PC-9 (cell line): ENCODE data around the gene GFRA1. TPM values are rescaled to one million over a fixed set of nuclear protein-coding genes. Genes with fewer than 3 reads are reported as not detected.

Experiments
- BruUV-seq: library from RNA; stranded (reverse); fragments of 400-500 nt; replicated peaks from 2 replicates; lab custom pipeline; 2021; lab: Mats Ljungman, UMichigan
- CTCF ChIA-PET: fragments of 300-600 bp; sonication (Branson Sonifier 250); formaldehyde crosslinking; loops from one replicate; lab custom pipeline; 2022; ENCODE audit warnings: antibody characterized with exemption; lab: Charles Lee
- POLR2A ChIA-PET: fragments of 300-600 bp; sonication (Branson Sonifier 250); formaldehyde crosslinking; loops from one replicate; lab custom pipeline; 2022; ENCODE audit warnings: antibody characterized with exemption; ENCODE audit not compliant: unreplicated experiment; lab: Charles Lee
- DNase-seq, 2 experiments: peaks; one replicate each; pipeline versions ENCODE4 v3.0.0 to v3.0.0-alpha.2; 2015 to 2022; ENCODE audit warnings: mixed read lengths in 1 of 2
- H2AFZ ChIP-seq: fragments of 200-600 bp; sonication (generic); 2 replicates; pipeline ENCODE4 v1.8.1; 2017; ENCODE audit warnings: antibody characterized with exemption
- H3F3A ChIP-seq: fragments of 200-600 bp; sonication (generic); 2 replicates; pipeline ENCODE4 v1.8.1; 2017; ENCODE audit warnings: antibody characterized with exemption, mild to moderate bottlenecking, low read depth; ENCODE audit not compliant: insufficient read depth
- H3K27ac ChIP-seq: fragments of 200-600 bp; sonication (generic); 2 replicates; pipeline ENCODE4 v1.6.1; 2016; ENCODE audit warnings: mixed run types
- H3K27me3 ChIP-seq: fragments of 200-600 bp; sonication (generic); 2 replicates; pipeline ENCODE4 v1.6.1; 2016; ENCODE audit warnings: low read depth, mixed run types; ENCODE audit not compliant: insufficient read depth
- H3K36me3 ChIP-seq: fragments of 200-600 bp; sonication (generic); 2 replicates; pipeline ENCODE4 v1.6.1; 2016; ENCODE audit warnings: low read depth, mixed run types
- H3K4me1 ChIP-seq: fragments of 200-600 bp; sonication (generic); replicated peaks from 2 replicates; pipeline ENCODE4 v1.6.1; 2016; ENCODE audit warnings: mixed run types; ENCODE audit not compliant: insufficient read depth
- H3K4me2 ChIP-seq: fragments of 200-600 bp; sonication (generic); 2 replicates; pipeline ENCODE4 v1.6.1; 2017; ENCODE audit warnings: mixed run types
- H3K4me3 ChIP-seq: fragments of 200-600 bp; sonication (generic); 2 replicates; pipeline ENCODE4 v1.6.1; 2016; ENCODE audit warnings: mixed run types
- H3K79me2 ChIP-seq: fragments of 200-600 bp; sonication (generic); 2 replicates; pipeline ENCODE4 v1.6.1; 2017; ENCODE audit warnings: low read depth, mixed run types
- H3K9me2 ChIP-seq: fragments of 200-600 bp; sonication (generic); 2 replicates; pipeline ENCODE4 v1.8.1; 2017; ENCODE audit warnings: mild to moderate bottlenecking; ENCODE audit not compliant: insufficient read depth
- H3K9me3 ChIP-seq: fragments of 200-600 bp; sonication (generic); 2 replicates; pipeline ENCODE4 v1.8.1; 2016; ENCODE audit warnings: low read depth; ENCODE audit not compliant: insufficient read depth
- H4K20me1 ChIP-seq: fragments of 200-600 bp; sonication (generic); 2 replicates; pipeline ENCODE4 v1.8.1; 2017; ENCODE audit not compliant: insufficient read depth
- CTCF ChIP-seq: fragments of 200-600 bp; sonication (generic); conservative IDR thresholded peaks from 2 replicates; pipeline ENCODE4 v1.6.1; 2017; ENCODE audit warnings: mixed run types, antibody characterized with exemption, mild to moderate bottlenecking, moderate library complexity
- EZH2 ChIP-seq: fragments of 200-600 bp; sonication (generic); IDR thresholded peaks from 2 replicates; pipeline ENCODE4 v1.8.0; 2017; ENCODE audit warnings: antibody characterized with exemption, low read depth
- intact Hi-C: fragments of 100-400 bp; cut with micrococcal nuclease; formaldehyde crosslinking; loops from one replicate; pipeline ENCODE4 v1.10.0; 2022; ENCODE audit not compliant: unreplicated experiment
- total RNA-seq: library from RNA; stranded (reverse); gene quantifications from 2 replicates; pipeline ENCODE4 v1.2.3, GENCODE V29; 2021

The GFRA1 gene
- total RNA-seq, 1 experiment from 2014 or later, result 0.11 TPM

GRCh38 chr10:116103668-116104067 is 169.3 kb downstream of the GFRA1 start:
- no peak overlapping the region for H3K4me2 ChIP-seq
- no peaks in the 10 kb centered on the region for H3K79me2 ChIP-seq
- no peaks in the 10 kb centered on the region for H3K36me3 ChIP-seq
- DNase-seq, result no peak
- H4K20me1 ChIP-seq, result no peaks in the 10 kb centered on the region
- H3K9me3 ChIP-seq, result no peaks in the 10 kb centered on the region
- no peak overlapping the region for H3K4me3 ChIP-seq
- no peaks in the 10 kb centered on the region for H3K9me2 ChIP-seq
- no peaks in the 10 kb centered on the region for H3F3A ChIP-seq
- H2AFZ ChIP-seq, result no peak overlapping the region
- no peak overlapping the region for H3K27ac ChIP-seq
- no peaks in the 10 kb centered on the region for H3K4me1 ChIP-seq
- H3K27me3 ChIP-seq, result peaks cover 10% of the 10 kb centered on the region; the same call in 1 of the 2 replicates
- intact Hi-C loops, result no loop called here
- POLR2A ChIA-PET, result no interaction called here
- CTCF ChIA-PET, result no interaction called here
- TF ChIP-seq EZH2, result no peak
- no peak for TF ChIP-seq CTCF
- no TSS peak for BruUV-seq

- TF ChIP-seq CTCF, result no peak
- no peak for TF ChIP-seq EZH2
- Histone ChIP-seq H4K20me1 (no peaks in the 10 kb centered on the region), H3K27ac (no peak overlapping the region), H3F3A (no peaks in the 10 kb centered on the region), H3K79me2 (no peaks in the 10 kb centered on the region), H3K9me2 (no peaks in the 10 kb centered on the region), H3K36me3 (no peaks in the 10 kb centered on the region), H2AFZ (no peak overlapping the region), H3K27me3 (peaks cover 23% of the 10 kb centered on the region), H3K4me2 (no peak overlapping the region), H3K4me3 (no peak overlapping the region), H3K9me3 (no peaks in the 10 kb centered on the region), H3K4me1 (no peaks in the 10 kb centered on the region)
- ChIA-PET POLR2A (no interaction called here), CTCF (no interaction called here)
- no TSS peak for BruUV-seq
- DNase-seq, result no peak
- intact Hi-C loops, result no loop called here
Measured at GRCh38 chr10:116101616-116102315, 171.2 kb downstream of the GFRA1 start.

DNA sequence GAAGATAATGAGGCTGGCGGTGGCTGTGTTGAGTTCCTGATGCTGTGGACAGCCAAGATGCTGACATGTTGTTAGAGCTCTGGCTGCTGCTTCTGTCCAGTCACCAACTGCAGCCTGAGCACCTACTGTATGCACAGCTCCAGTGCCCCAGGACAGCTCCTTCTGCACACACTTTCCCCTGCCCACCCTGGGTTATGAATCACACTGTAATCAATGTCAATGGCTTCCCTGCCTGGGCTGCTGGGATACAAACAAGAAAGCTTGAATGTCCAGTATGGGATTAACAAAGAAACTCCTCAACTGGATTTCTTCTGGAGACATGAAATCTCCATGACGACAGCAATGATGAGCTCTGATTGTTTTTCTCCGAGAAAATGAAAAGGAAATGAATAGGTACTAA is 172.0 kb downstream of the GFRA1 start:
- Histone ChIP-seq H3K9me3 (no peaks in the 10 kb centered on the region), H2AFZ (no peak overlapping the region), H3K4me1 (no peaks in the 10 kb centered on the region), H3K36me3 (no peaks in the 10 kb centered on the region), H3K27ac (no peak overlapping the region), H3K79me2 (no peaks in the 10 kb centered on the region), H3K4me2 (no peak overlapping the region), H3K27me3 (peaks cover 30% of the 10 kb centered on the region), H3K4me3 (no peak overlapping the region), H3F3A (no peaks in the 10 kb centered on the region), H4K20me1 (no peaks in the 10 kb centered on the region), H3K9me2 (no peaks in the 10 kb centered on the region)
- BruUV-seq, result no TSS peak
- DNase-seq, result no peak
- ChIA-PET CTCF (no interaction called here), POLR2A (no interaction called here)
- intact Hi-C loops, result no loop called here
- TF ChIP-seq EZH2 (no peak), CTCF (no peak)
